SK-N-SH treated with all-trans-retinoic acid at 6 μM for 48 hours (cell line): ENCODE measurements around the gene BLM.

Experiments
- ISL1 ChIP-seq: fragments of 250-450 bp; sonication (Bioruptor Pico); IDR thresholded peaks from 2 replicates; pipeline ENCODE4 v2.1.2; 2022; ENCODE audit warnings: mild to moderate bottlenecking, moderate library complexity
- OSR1 ChIP-seq: fragments of 250-450 bp; sonication (Bioruptor Pico); IDR thresholded peaks from 2 replicates; pipeline ENCODE4 v1.8.0; 2022; ENCODE audit warnings: moderate library complexity, mild to moderate bottlenecking, inconsistent platforms
- ZFP3 ChIP-seq: fragments of 250-450 bp; sonication (Bioruptor Pico); IDR thresholded peaks from 2 replicates; pipeline ENCODE4 v1.5.0; 2020; ENCODE audit warnings: mild to moderate bottlenecking, moderate library complexity
- ZFP30 ChIP-seq: fragments of 450-650 bp; formaldehyde crosslinking; IDR thresholded peaks from 2 replicates; pipeline ENCODE4 v1.5.0; 2022; ENCODE audit warnings: mild to moderate bottlenecking, moderate library complexity
- ZNF565 ChIP-seq: fragments of 450-650 bp; formaldehyde crosslinking; conservative IDR thresholded peaks from 2 replicates; pipeline ENCODE4 v1.5.0; 2020; ENCODE audit warnings: low read depth, mild to moderate bottlenecking, moderate library complexity
- TF ChIP-seq, protein P1 (sequence below): fragments of 250-450 bp; sonication (Bioruptor Pico); IDR thresholded peaks from 2 replicates; pipeline ENCODE4 v1.5.1; 2020; ENCODE audit warnings: low read depth, mild to moderate bottlenecking, moderate library complexity
- TF ChIP-seq, protein P2 (sequence below): fragments of 250-450 bp; sonication (Bioruptor Pico); IDR thresholded peaks from 2 replicates; pipeline ENCODE4 v1.8.0; 2021; ENCODE audit warnings: low read depth, mild to moderate bottlenecking, moderate library complexity, borderline replicate concordance
- TF ChIP-seq, protein P3 (sequence below): fragments of 250-450 bp; sonication (Bioruptor Pico); IDR thresholded peaks from 2 replicates; pipeline ENCODE4 v1.8.0; 2020; ENCODE audit warnings: mild to moderate bottlenecking, moderate library complexity, borderline replicate concordance

DNA sequence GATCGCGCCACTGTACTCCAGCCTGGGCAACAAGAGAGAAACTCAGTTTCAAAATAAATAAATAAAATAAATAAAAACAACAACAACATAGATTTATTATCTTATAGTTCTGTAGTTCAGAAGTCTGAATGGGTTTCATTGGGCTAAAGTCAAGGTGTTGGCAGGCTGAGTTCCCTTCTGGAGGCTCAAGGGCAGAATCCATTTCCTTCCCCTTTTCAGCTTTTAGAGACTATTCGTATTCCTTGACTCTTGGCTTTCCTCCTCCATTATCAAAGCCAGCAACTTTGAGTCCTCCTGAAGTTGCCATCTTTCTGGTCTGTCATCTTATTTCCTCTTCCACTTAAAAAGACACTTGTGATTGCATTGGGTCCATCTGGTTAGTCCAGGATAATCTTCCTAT, 12.1 kb downstream of the BLM start:
- TF ChIP-seq, protein P1, sequence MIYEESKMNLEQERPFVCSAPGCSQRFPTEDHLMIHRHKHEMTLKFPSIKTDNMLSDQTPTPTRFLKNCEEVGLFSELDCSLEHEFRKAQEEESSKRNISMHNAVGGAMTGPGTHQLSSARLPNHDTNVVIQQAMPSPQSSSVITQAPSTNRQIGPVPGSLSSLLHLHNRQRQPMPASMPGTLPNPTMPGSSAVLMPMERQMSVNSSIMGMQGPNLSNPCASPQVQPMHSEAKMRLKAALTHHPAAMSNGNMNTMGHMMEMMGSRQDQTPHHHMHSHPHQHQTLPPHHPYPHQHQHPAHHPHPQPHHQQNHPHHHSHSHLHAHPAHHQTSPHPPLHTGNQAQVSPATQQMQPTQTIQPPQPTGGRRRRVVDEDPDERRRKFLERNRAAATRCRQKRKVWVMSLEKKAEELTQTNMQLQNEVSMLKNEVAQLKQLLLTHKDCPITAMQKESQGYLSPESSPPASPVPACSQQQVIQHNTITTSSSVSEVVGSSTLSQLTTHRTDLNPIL (CRISPR knock-in tag) = no peak
- no peak for TF ChIP-seq ZFP3 (CRISPR knock-in tag)
- TF ChIP-seq, protein P2, sequence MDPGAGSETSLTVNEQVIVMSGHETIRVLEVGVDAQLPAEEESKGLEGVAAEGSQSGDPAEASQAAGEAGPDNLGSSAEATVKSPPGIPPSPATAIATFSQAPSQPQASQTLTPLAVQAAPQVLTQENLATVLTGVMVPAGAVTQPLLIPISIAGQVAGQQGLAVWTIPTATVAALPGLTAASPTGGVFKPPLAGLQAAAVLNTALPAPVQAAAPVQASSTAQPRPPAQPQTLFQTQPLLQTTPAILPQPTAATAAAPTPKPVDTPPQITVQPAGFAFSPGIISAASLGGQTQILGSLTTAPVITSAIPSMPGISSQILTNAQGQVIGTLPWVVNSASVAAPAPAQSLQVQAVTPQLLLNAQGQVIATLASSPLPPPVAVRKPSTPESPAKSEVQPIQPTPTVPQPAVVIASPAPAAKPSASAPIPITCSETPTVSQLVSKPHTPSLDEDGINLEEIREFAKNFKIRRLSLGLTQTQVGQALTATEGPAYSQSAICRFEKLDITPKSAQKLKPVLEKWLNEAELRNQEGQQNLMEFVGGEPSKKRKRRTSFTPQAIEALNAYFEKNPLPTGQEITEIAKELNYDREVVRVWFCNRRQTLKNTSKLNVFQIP (CRISPR knock-in tag) = no peak
- TF ChIP-seq, protein P3, sequence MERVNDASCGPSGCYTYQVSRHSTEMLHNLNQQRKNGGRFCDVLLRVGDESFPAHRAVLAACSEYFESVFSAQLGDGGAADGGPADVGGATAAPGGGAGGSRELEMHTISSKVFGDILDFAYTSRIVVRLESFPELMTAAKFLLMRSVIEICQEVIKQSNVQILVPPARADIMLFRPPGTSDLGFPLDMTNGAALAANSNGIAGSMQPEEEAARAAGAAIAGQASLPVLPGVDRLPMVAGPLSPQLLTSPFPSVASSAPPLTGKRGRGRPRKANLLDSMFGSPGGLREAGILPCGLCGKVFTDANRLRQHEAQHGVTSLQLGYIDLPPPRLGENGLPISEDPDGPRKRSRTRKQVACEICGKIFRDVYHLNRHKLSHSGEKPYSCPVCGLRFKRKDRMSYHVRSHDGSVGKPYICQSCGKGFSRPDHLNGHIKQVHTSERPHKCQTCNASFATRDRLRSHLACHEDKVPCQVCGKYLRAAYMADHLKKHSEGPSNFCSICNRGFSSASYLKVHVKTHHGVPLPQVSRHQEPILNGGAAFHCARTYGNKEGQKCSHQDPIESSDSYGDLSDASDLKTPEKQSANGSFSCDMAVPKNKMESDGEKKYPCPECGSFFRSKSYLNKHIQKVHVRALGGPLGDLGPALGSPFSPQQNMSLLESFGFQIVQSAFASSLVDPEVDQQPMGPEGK = no peak
- no peak for TF ChIP-seq ZNF565 (CRISPR knock-in tag)
- TF ChIP-seq ZFP30 (CRISPR knock-in tag) = no peak
- no peak for TF ChIP-seq OSR1
- TF ChIP-seq ISL1 (CRISPR knock-in tag) = no peak
